Subcutaneous abdominal adipose tissue (tissue), 5 donors: ENCODE measurements around the gene INPP5A.
"Not testable (repeated sequence)": the region's sequence is repeated elsewhere in the genome, so short reads cannot be mapped to it uniquely, and the experiment has no call there.

Experiments used
- H3K27ac ChIP-seq: one replicate; pipeline ENCODE4 v1.7.0; 2013; ENCODE audit warnings: low read depth, mild to moderate bottlenecking, inconsistent platforms, low read length, moderate library complexity
- H3K27me3 ChIP-seq, 5 donors: one replicate each; pipeline ENCODE4 v1.7.0; 2013; ENCODE audit warnings: low read length in 5 of 5, inconsistent platforms in 1 of 5; ENCODE audit not compliant: control insufficient read depth in 5 of 5, insufficient read depth in 4 of 5
- H3K36me3 ChIP-seq, 5 donors: one replicate each; pipeline ENCODE4 v1.7.0; 2013; ENCODE audit warnings: low read length in 5 of 5; ENCODE audit not compliant: control insufficient read depth in 5 of 5, insufficient read depth in 5 of 5
- H3K4me1 ChIP-seq, 5 donors: one replicate each; pipeline ENCODE4 v1.7.0; 2013; ENCODE audit warnings: low read length in 5 of 5, mild to moderate bottlenecking in 3 of 5, moderate library complexity in 1 of 5; ENCODE audit not compliant: control insufficient read depth in 5 of 5, insufficient read depth in 5 of 5
- H3K4me3 ChIP-seq, 5 donors: one replicate each; pipeline ENCODE4 v1.7.0; 2013; ENCODE audit warnings: low read length in 5 of 5, low read depth in 1 of 5
- H3K9ac ChIP-seq, 5 donors: one replicate each; pipeline ENCODE4 v1.7.0; 2013; ENCODE audit warnings: low read length in 5 of 5, mild to moderate bottlenecking in 4 of 5, moderate library complexity in 3 of 5
- H3K9me3 ChIP-seq, 5 donors: one replicate each; pipeline ENCODE4 v1.7.0; 2013; ENCODE audit warnings: low read length in 5 of 5; ENCODE audit not compliant: control insufficient read depth in 5 of 5
- donor health status: healthy.
- donor health status: healthy.
- donor health status: healthy.
- donor health status: healthy.
- donor health status: healthy.

The INPP5A gene

DNA sequence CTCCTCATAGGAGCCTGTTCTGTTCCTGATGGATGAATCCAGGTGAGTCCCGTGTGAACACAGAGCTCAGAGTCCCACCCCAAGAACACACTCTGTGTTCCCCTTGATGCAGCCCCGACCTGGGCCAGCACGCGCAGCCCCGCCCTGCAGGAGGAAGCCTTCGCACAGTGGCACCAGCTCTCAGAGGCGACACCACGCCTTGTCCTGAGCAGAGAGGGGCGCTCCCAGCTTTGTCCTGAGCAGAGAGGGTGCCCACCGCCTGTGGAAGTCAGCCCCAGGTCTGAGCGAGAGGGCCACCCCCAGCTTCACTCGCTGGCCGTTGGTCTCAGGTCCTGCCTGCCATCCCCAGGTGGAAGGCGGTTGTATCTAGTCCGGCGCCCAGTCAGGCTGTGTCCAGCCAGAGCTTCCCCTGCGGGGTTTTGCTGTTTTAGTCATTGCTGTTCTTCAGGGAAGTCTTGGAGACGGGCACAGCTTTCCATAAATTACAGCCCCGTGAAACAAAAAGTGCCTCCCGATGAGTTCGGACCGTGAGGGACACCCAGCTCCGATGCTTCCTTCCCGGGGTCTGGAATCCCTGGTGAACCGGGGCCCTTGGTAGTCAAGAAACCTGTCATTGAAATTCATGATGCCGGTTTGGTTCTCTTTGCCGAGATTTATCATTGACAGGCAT lies 204.7 kb downstream of the INPP5A start:
- Histone ChIP-seq H3K36me3 (peaks cover 0 to 26% (median 9%) of the 10 kb centered on the region in 5 donors), H3K4me3 (no peak overlapping the region), H3K27ac (no peak overlapping the region), H3K9me3 (no peaks in the 10 kb centered on the region), H3K27me3 (no peaks in the 10 kb centered on the region), H3K4me1 (peaks cover 0 to 6% (median 0%) of the 10 kb centered on the region in 5 donors), H3K9ac (no peak overlapping the region)

DNA sequence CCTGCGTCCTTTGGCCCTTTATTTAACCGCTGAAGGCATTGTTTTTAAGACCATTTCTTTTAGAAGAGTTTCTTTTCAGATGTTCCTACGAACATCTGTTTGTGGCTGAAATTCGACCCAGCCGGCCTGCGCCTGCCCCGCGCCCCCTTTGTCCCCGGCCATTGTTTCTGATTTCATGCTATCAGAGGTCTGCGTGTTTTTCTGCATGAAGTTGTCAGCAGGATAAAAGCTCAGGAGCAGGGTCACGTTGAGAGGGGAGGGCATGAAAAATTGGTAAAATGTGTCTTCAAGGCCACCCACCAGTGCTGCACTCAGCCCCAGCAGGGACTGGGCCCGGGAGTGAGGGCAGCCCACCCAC lies 205.2 kb downstream of the INPP5A start:
- Histone ChIP-seq H3K36me3 (peaks cover 0 to 26% (median 9%) of the 10 kb centered on the region in 5 donors), H3K9ac (no peak overlapping the region), H3K27me3 (no peaks in the 10 kb centered on the region), H3K27ac (no peak overlapping the region), H3K4me3 (no peak overlapping the region), H3K4me1 (peaks cover 0 to 7% (median 0%) of the 10 kb centered on the region in 5 donors), H3K9me3 (no peaks in the 10 kb centered on the region)

DNA sequence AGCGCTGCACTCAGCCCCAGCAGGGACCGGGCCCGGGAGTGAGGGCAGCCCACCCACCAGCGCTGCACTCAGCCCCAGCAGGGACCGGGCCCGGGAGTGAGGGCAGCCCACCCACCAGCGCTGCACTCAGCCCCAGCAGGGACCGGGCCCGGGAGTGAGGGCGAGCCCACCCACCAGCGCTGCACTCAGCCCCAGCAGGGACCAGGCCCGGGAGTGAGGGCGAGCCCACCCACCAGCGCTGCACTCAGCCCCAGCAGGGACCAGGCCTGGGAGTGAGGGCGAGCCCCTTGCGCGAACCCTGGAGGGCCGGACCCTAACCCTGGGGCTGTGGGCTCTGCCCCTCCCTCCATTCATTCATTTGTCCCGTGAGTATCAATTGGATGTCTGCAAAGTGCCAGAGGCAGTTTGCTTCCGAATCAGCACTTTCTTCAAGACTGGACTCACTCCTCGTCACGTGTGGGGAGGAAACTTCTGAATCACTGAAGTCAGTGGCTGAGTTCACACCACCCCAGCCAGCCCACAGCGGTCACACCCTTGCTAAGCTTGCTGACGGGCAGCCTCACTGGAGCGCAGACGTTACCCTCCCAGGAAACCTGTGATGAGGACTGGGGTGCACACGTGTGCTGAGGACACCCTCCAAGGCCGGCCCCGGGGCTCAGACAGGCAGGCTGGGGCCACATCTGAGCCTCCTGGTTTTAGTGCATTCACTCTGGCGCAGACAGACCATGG lies 205.8 kb downstream of the INPP5A start:
- H3K27ac ChIP-seq, H3K9me3 ChIP-seq, H3K9ac ChIP-seq, H3K27me3 ChIP-seq, H3K4me3 ChIP-seq, H3K4me1 ChIP-seq: not testable (repeated sequence)
- peaks cover 0 to 26% (median 9%) of the 10 kb centered on the region in 5 donors for H3K36me3 ChIP-seq

GRCh38 chr10:132743925-132744490 lies 206.4 kb downstream of the INPP5A start:
- Histone ChIP-seq H3K4me3 (no peak overlapping the region), H3K27ac (no peak overlapping the region), H3K9ac (no peak overlapping the region), H3K9me3 (no peaks in the 10 kb centered on the region), H3K4me1 (peaks cover 0 to 7% (median 0%) of the 10 kb centered on the region in 5 donors), H3K36me3 (peaks cover 0 to 24% (median 9%) of the 10 kb centered on the region in 5 donors), H3K27me3 (no peaks in the 10 kb centered on the region)

GRCh38 chr10:132744839-132745238 lies 207.3 kb downstream of the INPP5A start:
- H3K9ac ChIP-seq: no peak overlapping the region
- H3K4me3 ChIP-seq: no peak overlapping the region
- H3K4me1 ChIP-seq: peaks cover 0 to 7% (median 0%) of the 10 kb centered on the region in 5 donors
- no peaks in the 10 kb centered on the region for H3K27me3 ChIP-seq
- H3K27ac ChIP-seq: no peak overlapping the region
- no peaks in the 10 kb centered on the region for H3K9me3 ChIP-seq
- peaks cover 0 to 25% (median 17%) of the 10 kb centered on the region in 5 donors for H3K36me3 ChIP-seq

DNA sequence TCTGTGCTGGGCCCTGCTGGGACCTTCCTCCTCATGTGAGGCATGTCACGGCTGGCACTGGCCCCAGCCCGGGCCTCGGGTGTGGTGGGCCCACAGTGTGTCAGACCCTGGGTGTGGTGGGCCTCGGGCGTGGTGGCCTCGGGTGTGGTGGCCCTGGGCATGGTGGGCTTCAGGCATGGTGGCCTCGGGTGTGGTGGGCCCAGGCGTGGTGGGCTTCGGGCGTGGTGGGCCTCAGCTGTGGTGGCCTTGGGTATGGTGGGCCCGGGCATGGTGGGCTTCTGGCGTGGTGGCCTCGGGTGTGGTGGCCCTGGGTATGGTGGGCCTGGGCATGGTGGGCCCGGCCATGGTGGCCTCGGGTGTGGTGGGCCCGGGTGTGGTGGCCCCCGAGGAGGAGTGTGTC lies 207.9 kb downstream of the INPP5A start:
- no peaks in the 10 kb centered on the region for H3K27me3 ChIP-seq
- H3K9ac ChIP-seq: no peak overlapping the region
- peaks cover 0 to 7% (median 0%) of the 10 kb centered on the region in 5 donors for H3K4me1 ChIP-seq
- H3K27ac ChIP-seq: no peak overlapping the region
- H3K4me3 ChIP-seq: no peak overlapping the region
- no peaks in the 10 kb centered on the region for H3K9me3 ChIP-seq
- H3K36me3 ChIP-seq: peaks cover 0 to 28% (median 23%) of the 10 kb centered on the region in 5 donors

DNA sequence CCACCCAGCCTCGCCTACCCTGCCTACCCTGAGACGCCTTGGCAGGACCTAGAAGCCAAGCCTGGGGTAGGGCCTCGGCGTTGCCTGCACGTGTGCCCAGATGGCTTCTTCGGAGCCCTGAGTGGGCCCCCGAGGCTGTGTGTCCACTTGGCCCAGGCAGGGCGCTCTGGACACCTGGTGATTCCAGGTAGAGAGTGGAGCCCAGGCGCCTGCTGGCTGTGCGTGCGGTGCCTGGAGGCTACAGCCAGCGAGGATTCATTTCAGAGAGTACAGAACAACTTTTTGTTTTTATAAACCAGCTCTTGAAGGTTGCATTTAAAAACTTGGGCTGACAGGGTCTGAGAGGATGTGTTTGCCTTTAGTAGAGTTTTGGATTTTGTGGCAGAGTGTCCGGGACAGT lies 208.4 kb downstream of the INPP5A start:
- H3K4me1 ChIP-seq: peaks cover 0 to 7% (median 0%) of the 10 kb centered on the region in 5 donors
- H3K9ac ChIP-seq: no peak overlapping the region
- H3K36me3 ChIP-seq: peaks cover 0 to 33% (median 27%) of the 10 kb centered on the region in 5 donors
- no peaks in the 10 kb centered on the region for H3K27me3 ChIP-seq
- H3K4me3 ChIP-seq: no peak overlapping the region
- no peak overlapping the region for H3K27ac ChIP-seq
- no peaks in the 10 kb centered on the region for H3K9me3 ChIP-seq

GRCh38 chr10:132746386-132746785 lies 208.8 kb downstream of the INPP5A start:
- Histone ChIP-seq H3K4me3 (no peak overlapping the region), H3K36me3 (peaks cover 0 to 33% (median 31%) of the 10 kb centered on the region in 5 donors), H3K9me3 (no peaks in the 10 kb centered on the region), H3K27me3 (no peaks in the 10 kb centered on the region), H3K27ac (no peak overlapping the region), H3K4me1 (peaks cover 0 to 7% (median 0%) of the 10 kb centered on the region in 5 donors), H3K9ac (no peak overlapping the region)

DNA sequence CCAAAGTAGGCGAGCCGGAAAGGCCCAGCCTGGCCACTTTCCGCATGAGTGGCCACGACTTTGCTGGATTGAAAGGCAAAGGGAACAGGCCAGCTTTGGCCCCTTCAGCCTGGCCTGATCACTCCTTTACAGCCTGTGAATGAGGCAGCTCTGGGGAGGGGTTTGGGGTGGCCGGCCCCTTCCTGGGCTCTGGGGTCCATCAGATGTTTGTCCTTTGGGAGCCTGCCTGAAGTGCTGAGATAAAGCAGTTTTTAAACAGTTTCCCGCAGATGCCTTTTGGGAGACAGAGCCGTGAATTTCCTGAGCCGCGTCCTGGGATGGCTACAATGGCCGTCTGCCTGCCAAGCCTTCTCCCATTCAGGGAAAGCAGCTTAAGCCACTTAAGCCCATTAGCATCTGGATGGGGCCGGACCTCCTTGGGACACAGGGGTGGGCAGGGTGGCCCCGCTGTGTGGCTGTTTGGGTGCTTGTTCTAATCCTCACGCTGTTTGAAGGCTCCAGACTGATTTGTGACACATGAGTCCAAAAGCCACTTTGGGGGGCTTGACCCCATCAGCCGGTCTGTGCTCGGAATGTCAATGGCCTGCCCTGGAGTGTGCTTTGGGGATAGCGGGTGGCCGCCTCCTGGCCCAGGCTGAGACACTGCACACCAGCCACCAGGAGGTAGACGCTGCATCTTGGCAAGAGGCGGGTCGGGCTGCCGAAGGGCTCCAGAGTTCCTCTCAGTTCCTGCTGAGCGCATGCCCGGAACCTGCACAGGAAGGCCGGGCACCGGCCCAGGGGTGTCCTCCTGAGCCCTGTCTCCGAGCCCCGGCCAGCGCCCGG lies 209.4 kb downstream of the INPP5A start:
- Histone ChIP-seq H3K4me3 (no peak overlapping the region), H3K27ac (no peak overlapping the region), H3K36me3 (peaks cover 0 to 28% (median 25%) of the 10 kb centered on the region in 5 donors), H3K9ac (no peak overlapping the region), H3K27me3 (no peaks in the 10 kb centered on the region), H3K9me3 (no peaks in the 10 kb centered on the region), H3K4me1 (peaks cover 0 to 7% (median 0%) of the 10 kb centered on the region in 5 donors)
